ENCODE measurements around the gene RAB6B.

RAB6B gene

DNA sequence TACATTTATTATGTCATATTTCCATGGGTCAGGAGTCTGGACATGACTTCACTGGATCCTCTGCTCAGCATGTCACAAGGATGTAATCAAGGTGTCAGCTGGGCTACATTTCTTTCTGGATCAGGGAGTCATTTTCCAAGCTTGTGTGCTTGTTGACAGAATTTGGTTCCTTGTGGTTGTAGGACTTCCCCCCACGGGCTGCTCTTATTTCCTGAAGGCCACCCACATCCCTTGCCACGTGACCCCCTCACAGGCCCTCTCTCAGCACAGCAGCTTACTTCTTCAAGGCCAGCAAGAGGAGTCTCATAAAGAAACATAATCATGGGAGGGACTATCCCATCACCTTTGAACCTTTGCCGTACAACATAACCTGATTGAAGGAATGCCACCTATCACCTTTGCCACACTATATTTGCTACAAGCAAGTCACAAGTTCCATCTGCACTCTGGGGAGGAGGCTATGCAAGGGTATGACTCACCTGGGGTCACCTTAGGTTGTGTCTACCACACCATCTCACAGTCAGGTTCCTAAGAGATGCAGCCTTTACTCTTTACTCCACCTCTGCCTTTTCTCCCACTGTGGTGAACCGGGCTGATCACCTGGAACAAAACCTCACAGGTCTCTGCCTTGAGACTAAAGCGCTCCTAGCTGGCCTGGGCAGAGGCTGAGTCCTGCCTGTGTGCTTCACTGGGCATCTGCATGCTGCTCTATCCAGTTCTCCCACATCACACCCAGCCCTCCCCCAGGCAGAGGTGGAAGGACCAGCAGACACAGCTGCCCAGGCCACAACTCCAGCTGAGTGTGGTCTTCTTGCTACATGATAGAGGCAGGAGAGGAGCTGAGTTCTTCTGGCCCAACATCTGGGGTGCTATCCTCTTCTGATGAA, 13.5 kb downstream of the RAB6B start:
- DNase-seq = no peak

DNA sequence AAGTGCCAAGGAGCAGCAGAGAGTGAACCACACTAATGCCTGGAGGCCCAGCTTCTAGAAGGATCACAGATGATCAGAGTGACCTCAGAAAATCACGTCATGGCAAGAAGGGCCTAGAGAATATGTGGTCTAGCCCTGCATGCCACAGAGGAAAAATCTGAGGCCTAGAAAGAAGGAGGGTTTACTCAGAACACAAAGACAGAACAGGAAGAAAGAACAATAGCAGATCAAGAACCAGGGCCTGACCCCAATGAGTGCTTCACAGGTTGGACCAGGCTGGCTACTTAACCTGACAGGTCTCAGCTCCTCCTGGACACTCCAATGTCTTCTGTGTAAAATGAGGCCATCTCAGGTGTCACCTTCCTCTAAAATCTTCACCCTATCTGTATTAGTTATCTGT, 14.2 kb downstream of the RAB6B start:
- no peak for DNase-seq

DNA sequence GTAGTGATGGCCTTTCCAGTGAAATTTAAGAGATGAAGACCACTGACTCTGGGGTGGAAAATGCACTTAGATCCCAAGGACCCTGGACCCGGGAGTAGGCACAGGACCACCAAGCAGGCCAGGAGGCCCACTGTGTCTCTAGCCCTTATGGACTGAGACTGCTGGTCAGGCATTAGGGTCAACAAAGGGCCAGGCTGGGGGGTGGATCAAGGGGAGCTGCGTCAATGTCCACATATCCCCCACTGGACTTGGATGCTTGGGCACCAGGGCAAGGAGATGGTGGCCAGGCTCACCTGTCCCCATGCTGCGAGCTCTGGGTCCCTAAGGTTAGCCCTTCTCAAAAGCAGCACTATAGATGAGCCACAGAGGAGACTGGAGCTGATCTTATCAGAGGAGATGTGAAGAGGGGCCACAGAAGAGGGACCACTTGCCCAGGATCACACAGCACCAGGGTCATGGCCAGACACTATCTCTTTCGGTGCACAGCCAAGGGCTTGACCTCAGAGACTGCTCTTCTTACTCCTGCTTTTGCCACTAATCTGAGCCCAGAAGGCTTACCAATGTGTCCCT, 14.7 kb downstream of the RAB6B start:
- no peak for DNase-seq

DNA sequence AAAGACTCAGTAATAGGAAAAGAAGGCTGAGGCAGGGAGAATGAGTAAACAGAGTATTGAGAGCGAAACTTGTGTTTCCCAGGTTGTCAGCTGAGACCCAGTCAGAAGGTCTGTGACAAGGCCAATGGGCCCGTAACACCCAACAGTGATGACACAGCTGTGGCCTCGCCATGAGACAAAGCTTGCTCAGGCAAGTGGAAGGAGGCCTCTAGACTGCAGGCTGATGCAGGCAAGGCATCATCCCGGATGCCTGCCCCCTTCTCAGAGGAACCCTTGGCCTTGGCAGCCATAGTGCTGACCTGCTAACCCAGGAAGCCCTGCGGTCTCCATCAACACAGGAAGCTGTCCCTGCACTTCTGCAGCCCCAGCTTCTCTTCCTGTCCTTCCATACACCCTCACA, 15.4 kb downstream of the RAB6B start:
- DNase-seq = no peak

DNA sequence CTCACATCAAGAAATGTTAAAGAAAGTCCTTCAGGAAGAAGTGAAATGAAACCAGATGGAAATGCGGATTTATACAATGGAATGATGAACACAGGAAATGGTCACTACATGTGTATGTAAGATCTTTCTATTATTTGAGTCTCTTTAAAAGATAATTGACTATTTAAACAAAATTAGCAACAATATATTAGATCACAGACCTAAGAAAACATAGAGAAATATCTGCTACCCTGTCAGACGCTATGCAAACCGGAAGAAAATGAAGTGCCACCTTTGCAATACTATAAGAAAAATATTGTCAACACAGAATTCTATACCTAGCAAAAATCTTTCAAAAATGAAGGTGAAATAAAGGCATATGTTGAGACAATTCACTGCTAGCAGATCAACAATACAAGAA, 17.2 kb downstream of the RAB6B start:
- no peak for DNase-seq

DNA sequence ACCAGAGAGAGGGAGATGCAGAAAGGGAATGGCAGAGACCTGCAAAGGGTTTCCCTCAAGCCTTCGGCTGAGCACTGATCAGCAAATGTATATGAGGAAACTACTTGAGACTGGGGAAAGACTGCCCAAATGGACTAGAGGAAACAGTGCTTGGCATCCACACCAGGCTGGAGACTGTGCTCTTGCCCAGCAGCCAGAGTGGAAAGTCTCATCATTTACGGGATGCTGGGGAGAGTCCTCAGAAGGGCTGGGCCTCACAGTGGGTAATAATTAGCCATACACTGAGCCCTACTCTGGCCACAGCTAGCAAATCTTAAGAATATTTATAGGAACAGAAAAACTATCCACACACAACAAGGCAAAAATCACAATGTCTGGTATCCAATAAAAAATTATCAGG, 18.5 kb downstream of the RAB6B start:
- DNase-seq = no peak

DNA sequence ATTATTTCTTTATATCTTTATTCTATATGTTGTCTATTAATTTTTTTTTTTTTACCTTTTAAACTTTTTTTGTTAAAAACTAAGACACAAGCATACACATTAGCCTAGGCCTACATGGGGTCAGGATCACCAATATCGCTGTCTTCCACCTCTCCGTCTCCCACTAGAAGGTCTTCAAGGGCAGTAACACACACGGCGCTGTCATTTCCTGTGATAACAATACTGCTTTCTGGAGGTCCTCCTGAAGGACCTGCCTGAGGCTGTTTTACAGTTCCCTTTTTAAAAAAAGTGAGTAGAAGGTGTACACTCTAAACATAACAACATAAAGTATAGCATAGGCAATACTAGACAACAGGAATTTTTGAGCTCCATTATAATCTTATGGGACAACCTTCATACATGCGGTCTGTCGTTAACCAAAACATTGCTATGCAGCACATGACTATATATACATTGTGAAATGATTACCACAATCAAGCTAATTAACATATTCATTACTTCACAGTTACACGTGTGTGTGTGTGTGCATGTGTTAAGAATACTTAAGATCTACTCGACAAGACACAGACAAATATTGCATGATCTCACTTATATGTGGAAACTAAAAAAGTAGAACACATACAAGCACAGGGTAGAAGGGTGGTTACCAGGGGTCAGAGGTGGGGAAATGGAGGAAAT, 20.8 kb downstream of the RAB6B start:
- DNase-seq = no peak

DNA sequence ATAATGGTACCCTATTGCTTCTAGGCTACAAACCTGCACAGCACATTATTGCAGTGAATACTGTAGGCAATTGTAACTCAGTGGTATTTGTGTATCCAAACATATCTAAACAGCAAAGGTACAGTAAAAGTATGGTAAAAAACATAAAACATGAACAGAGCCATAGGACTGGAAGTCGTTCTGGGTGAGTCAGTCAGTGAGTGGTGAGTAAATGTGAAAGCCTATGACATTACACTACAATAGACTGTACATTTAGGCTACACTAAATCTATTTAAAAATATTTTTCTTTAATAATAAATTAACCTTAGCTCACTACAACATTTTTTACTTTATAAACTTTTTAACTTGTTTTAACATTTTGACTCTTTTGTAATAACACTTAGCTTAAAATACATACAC, 21.3 kb downstream of the RAB6B start:
- no peak for DNase-seq

DNA sequence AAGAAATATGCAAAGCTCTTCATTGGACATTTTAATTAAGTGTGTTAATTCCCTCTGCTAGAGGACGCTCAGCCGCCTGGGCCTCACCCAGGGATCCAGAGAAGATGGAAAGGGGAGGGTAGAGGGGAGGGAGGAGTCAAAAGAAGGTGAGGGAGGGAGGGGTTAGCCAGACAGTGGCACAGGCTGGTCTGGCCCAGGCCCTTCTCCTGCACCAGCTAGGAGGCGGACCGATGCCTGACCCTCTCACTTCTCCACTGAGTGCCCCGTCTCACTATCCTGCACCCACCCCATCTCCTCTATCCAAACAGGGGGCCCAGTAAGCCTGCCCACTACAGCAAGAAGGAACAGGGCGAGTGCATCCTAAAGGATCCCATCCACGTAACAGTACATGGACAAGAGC, 22.9 kb downstream of the RAB6B start:
- no peak for DNase-seq

DNA sequence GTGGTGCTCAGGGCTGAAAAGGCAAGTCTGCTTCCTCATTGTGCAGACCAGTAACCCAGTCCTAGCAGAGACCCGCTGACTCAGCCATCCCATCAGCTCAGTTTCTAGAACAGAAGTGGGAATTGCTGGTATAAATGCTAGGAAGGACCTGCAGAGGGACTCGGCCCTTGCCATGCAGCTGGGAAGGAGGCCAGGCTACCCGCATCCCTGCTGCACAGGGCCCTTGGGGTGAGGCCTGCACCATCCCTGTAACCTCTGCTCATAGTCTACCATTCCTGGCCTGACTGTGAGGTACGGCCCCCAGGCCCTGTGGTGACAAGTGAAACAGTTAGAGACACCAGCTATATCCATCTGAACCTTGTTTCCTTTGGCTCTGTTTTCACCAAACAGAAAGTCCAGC, 23.5 kb downstream of the RAB6B start:
- DNase-seq = no peak

DNA sequence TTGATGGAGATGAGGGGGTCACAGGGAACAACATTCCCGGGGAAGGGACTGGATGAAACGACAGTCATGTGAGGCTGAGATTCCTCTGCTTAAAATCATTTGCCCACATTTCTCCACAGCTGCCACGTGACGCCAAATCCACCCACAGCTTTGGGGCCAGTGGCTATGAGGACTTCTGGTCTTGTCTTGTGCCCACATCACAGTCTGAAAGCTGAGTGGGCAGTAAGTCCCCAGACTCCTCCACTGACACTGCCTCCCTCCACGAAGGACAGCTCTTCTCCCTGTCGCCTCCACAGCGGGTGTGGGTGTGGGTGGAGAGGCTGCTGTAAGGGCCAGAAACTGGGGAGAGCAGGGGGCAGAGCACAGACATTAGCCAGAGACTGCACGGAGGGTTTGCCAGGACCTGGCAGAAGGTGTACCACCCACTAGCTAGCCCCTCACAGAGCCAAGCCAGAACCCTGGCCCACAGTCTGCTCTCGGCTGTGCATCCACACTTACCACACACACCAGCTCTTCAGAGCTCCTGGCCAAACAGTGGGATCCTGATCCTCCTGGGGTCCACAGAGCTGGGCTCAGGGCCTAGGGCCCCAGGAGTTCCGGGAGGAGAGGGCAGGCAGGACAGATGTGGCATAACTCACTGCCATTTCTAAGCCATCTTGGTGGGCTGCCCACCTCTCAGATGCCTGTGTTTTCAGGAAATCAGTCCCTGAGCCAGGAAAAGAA, 24.2 kb downstream of the RAB6B start:
- peak in 10 of 58 donors; percentile 16 to 51 (median 25) for DNase-seq

DNA sequence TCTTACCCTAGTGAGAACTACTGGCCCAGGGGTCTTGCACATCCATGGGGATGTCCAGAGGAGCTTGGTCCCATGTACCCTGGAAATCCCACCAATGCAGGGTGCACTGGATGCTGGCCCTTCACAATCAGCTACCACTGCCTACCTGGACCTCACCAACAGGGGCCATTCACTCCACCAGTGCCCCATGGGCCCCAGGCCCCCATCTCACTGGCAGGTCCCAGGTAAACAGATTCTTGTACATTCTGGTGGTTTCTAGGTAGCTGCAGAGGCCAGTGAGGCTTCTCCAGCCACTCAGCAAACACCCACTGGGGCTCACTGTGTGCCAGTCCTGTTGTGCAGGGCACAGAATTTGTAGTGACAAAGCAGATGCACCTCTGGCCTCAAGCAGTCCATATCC, 24.9 kb downstream of the RAB6B start:
- DNase-seq = no peak

DNA sequence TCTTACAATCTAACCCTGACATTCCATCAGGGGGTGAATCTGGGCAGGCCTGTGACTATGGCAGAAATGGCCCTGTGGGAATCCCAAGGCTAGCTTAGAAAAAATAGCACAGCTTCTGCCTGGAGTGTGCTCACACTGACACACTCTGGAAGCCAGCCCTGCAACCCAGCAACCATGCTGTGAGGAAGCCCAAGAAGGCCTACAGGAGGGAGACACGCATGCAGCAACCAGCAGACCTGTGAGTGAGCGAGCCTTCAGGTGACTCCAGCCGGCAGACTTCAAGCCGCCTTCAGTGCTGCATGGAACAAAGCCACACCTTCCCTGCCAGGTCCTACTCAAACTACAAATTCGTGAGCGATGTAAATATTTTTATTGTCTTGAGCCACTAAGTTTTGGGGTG, 26.1 kb downstream of the RAB6B start:
- no peak for DNase-seq

DNA sequence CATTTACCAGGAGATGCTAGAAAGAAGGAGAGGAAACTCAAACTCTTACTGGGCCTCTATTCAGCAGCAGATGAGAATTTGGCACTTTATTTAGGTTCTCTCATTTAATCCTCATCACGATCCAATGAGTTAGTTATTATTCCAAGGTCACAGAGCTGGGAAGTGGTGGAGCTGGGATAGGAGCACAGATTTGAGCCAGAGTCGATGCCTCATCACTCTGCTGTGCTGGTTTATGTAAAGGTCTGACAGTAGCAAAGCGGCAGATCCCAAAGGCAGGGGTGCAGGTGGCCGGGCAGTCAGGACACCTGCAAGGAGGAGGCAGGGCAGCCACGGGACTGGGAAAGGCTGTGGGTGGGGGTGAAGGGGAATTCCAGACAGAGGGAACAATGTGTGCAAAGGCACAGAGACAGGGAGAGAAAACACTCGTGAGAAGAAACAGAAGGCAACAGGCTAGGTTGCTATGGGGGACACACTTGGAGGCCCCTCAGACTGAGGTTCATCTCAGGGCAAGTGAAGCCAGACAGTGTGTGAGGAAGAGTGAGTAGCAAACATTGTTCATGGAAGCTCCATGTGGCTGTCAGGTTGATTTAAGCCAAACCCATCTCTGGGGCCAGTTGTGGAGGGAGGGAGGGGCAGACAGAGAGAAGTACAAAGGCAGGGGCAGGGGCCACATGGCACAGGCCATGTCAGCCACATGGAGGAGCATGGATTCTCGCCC, 26.8 kb downstream of the RAB6B start:
- DNase-seq = peak in 5 of 58 donors; percentile 10 to 32 (median 27)

DNA sequence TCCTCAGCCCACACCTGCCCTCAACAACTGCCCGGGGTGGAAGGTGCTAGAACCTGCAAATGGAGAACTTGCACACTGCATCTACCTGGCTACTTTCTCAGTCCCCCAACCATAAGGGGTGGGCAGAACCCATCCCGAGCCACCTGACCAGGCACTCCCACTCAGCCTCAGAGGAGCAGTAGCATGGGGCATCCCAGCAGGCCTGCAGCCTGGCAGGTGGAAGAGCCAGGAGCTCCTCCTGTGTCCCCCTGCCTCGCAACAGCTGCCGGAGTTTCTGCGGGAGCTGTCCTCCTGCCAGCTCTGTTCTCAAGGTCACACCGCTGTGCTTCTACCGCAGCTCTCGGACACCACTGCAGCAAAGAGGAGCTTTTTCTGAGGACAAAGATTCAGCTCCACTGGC, 27.5 kb downstream of the RAB6B start:
- DNase-seq = no peak

DNA sequence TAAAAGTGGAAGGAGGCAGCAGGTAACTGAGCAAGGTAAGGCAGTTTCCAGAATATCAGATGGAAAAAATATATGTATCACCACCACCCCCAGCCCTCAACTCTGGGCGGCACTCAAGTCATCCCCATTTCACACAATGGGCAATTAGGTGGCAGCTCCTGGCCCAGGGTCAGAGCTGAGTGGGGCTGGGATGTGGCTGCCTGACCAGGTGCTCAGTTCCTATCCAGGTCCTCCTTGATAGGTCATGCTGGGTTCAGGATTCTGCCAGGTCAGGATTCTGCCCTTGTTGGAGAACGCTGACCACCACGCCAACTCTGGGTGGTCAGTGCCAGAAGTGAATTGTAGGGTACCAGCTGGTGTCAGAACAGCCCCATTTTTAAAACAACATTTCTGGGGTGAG, 29.5 kb downstream of the RAB6B start:
- DNase-seq = no peak

DNA sequence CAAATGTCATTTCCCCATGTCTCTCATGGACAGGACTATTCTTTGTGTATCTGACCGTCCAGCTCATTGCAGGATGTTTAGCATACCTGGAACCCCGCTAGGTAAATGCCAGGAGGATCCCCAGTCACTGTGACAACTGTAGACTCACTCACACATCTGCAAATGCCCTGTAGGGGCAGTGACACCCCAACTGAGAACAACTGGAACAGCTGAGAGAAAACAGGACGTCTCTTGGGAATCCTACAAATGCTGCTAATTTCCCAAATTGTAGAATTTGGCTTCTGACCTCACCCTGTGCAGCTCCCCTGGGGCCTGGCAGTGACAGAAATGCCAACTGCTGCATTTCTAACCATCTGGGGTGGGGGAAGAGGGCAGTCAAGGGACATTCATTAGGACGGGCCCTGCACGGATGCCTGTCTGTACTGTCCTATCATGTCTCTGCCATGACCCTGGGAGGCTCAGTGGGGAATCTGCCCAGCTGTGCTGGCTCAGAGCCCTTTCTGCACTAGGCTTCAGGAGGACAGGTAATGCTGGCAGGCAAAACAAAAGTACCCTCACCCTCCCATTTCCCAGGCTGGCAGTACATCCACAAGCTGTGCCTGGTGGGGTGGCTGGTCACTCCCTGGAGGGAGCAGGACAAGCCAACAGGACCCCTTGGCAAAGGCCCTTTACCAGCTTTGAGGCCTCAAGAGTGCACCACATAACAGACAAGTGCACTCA, 30.4 kb downstream of the RAB6B start:
- no peak for DNase-seq

DNA sequence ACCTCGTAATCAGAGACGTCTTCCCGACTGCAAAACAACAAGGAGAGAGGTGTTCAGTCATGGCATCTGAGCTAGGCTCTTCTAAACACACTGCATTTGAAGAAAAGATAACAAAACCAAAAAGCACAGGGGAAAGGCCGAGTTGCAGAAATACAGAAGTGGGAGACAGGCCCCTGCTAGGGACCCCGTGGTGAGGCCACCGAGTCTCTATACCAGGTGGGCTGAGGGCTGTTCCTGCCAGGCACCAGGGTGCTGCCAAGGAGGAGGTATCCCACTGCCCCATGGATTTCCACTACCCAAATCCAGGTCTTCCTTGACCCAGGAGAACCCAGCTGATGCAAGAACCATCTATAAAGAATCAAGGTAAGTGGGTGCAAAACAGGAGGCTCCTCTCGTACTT, 31.1 kb downstream of the RAB6B start:
- DNase-seq = no peak

DNA sequence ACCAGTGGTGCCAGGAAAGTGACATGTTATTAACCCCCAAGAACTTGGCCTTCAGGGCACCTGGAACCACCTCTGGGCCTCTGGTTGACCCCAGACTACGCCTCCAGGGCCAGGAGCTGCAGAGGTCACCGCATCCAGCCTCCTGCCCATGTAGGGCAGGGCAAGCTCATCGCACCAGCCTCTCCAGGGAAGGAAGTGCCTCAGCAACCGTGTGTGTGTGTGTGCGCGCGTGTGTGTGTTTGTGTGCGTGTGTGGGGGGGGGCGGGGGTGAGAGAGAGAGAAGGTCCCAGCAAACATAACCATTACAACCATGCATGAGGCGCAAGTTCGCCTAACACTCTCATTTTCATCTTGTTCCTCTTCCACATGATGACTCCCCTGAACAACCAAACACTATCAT, 31.8 kb downstream of the RAB6B start:
- no peak for DNase-seq

DNA sequence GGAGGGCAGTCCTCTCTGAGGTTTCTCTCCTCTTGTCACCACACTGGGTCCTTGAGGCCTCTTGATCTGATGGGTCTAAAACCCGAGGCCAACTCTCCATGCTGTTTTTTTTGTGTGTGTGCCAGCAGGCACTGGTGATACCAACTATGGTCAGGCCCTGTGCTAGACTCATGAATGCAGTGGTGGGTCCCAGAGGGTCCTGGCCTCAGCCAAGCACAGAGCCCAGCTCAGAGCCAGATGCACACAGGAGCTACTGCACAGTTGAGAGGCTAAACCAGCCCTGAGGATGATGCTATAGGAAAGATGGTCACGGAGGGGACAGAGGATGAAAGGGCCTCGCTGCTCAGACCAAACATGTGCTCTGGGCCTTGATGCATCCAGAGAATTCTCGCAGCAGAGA, 33.5 kb downstream of the RAB6B start:
- DNase-seq = no peak

DNA sequence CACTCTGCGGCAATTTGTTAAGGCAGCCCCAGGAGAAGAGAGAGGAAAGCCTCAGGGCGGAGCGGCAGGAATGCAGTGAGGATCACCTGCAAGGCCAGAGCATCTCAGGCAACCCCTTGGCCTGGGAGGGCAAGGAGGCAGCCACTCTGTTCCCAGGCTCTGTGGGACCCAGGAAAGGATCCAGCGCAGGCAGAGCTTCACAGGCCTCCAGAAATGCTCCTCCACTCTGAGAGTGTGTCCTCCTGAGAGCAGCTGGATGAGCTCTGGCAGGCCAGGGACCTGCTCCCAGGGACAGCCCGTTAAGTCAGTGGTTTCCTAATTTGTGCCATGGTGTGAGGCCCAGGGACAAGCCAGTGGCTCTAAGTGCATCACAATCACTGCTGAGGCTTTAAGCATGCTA, 35.2 kb downstream of the RAB6B start:
- DNase-seq = no peak

All from anterior cingulate cortex (tissue), 58 donors.